GM21717 (cell line): ENCODE results near the gene SPATA1.
A peak's percentile ranks its signal among the peaks of the same experiment; 100 is the strongest.
"Not testable (repeated sequence)": the region's sequence is repeated elsewhere in the genome, so short reads cannot be mapped to it uniquely, and the experiment has no call there.

Source experiments
- ATAC-seq: cut with Tn5 transposase; IDR thresholded peaks from one replicate; pipeline ENCODE4 v1.9.1; 2021; ENCODE audit warnings: mild to moderate bottlenecking, moderate library complexity; ENCODE audit not compliant: unreplicated experiment

Gene SPATA1

DNA sequence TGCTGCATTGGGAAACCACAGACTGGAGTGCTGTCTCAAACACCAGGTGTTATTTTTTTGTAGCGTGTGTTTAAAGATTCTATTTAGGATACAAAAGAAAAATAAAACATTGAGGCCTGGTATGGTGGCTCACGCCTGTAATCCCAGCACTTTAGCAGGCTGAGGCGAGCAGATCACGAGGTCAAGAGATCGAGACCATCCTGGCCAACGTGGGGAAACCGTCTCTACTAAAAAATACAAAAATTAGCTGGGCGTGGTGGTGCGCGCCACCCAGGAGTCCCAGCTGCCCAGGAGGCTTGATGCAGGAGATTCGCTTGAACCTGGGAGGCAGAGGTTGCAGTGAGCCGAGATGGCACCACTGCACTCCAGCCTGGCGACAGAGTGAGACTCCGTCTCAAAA, 1.7 kb downstream of the SPATA1 start:
- not testable (repeated sequence) for ATAC-seq

DNA sequence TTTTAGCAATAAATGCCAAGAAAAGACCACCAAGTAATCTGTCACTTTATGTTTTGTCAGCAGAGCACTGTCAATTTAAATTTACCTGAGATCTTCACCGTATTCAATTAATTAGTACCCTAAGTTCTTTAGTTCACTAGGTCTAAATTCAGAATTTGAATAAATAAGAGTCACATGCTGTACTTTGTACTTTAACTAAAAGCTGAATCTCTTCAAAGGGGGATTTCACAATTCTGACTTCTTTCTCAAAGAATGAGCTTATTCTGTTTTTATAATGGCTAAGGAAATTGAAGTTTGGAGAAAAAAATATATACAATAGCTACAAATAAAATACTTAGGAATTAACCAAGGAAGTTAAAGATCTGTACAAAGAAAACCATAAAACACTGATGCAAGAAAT, 2.3 kb downstream of the SPATA1 start:
- ATAC-seq = no peak

DNA sequence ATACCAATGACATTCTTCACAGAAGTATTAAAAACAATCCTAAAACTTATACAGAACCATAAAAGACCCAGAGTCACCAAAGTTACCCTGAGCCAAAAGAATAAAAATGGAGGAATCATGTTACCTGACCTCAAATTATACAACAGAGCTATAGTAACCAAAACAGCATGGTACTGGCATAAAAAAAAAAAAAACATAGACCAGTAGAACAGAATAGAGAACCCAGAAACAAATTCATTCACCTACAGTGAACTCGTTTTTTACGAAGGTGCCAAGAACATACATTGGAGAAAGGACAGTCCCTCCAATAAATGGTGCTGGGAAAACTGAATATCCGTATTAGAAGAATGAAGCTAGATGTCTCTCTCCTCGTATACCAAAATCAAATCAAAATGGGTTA, 2.8 kb downstream of the SPATA1 start:
- ATAC-seq = no peak

DNA sequence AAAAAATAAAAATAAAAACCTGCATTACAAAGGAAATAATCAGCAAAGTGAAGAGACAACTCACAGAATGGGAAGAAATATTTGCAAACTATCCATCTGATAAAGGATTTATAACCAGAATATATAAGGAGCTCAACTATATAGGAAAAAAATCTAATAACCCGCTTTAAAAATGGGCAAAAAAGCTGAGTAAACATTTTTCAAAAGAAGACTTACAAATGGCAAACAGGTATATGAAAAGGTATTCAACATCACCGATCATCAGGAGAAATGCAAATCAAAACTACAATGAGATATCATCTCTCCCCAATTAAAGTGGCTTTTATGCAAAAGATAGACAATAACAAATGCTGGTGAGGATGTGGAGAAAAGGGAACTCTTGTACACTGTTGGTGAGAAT, 4.0 kb downstream of the SPATA1 start:
- ATAC-seq = no peak

DNA sequence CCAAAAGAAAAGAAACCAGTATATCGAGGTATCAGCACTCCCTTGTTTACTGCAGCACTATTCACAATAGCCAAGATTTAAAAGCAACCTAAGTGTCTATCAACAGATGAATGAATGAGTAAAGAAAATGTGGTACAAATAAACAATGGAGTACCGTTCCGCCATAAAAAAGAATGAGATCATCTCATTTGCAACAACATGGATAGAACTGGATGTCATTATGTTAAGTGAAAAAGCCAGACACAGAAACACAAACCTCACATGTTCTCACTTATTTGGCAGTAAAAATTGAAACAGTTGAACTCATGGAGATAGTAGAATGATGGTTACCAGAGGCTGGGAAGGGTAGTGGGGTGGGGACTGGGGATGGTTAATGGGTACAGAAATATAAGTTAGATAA, 4.5 kb downstream of the SPATA1 start:
- ATAC-seq = no peak

DNA sequence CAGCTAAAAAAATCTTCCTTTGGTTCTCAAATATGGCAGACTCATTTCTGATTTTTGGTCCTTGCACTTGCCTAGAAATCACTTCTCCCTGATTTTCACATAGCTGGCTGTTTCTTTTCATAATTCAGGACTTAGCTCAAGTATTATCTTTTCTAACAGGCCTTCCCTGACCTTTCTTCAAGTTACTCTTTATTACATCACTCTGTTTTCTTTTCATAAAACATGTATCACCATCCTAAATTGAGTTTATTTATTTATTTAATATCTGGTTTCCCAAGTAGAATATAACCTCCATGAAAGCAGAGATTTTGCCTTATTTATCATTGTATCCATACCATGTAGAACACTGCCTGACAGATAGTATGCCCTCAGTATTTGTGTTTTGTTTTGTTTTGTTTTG, 18.4 kb downstream of the SPATA1 start:
- no peak for ATAC-seq

DNA sequence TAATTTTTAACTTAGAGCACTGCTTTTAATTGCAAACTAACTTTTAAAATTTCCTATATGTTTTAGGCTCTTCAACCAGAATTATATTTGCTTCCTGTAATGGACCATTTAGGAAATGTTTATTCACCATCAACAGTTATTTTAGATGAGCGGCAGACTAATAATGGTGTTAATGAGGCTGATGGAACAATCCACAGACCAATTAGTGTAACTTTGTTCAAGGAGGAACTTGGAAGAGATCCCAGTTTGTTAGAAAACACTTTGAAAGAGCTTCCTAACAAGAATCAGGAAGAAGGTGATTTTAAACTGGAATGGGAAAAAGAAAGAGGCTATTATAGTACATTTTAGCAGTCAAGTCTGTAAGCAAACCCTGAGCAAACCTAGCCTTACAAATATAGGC, 19.6 kb downstream of the SPATA1 start:
- no peak for ATAC-seq

DNA sequence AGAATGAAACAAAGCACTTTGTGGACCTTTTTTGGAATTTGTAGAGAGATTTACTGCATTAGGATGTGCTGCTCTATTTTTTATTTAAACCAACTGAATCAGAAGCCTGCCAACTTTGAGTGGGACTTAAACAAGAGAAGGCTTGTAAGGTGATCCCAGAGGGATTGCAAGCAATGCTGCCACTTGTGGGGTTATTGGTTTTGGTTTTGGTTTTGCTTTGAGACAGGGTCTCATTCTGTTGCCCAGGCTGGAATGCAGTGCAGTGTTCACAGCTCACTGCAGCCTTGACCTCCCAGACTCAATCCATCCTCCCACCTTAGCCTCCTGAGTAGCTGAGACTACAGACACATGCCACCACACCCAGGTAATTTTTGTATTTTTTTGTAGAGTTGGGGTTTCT, 32.4 kb downstream of the SPATA1 start:
- no peak for ATAC-seq

DNA sequence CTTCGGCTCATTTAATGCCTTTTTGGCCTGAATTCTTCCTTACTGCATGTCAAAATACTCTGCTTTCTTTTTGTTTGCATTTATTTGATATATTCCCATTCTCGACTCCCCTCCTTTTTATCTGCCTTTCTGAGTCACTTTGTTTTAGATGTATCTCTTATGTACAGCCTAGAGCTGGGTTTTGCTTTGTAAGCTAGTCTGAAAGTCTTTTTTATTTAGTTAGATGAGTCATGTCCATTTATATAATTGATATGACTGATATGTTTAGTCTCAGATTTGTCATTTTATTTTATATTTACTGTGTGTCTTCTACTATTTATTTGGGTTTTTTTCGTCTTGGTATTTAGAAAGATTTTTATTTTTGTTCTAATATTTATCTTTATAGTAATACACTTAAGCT, 33.8 kb downstream of the SPATA1 start:
- no peak for ATAC-seq

DNA sequence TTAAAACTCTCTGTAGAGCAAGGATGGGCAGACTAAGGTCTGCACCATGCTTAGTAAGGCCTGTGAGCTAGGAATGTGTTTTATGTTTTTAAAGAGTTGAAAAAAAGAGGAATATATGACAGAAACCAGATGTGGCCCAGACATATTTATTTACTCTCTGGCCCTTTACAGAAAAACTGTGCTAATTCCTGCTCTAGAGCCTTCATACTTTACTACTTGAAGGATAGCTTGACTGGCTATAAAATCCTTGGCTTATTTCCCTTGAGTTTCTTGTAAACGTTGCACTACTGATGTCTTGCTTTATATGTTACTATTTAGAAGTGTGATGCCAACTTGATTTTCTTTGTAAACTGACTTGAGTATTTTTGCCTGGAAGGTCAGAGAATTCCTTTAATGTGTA, 34.6 kb downstream of the SPATA1 start:
- no peak for ATAC-seq

DNA sequence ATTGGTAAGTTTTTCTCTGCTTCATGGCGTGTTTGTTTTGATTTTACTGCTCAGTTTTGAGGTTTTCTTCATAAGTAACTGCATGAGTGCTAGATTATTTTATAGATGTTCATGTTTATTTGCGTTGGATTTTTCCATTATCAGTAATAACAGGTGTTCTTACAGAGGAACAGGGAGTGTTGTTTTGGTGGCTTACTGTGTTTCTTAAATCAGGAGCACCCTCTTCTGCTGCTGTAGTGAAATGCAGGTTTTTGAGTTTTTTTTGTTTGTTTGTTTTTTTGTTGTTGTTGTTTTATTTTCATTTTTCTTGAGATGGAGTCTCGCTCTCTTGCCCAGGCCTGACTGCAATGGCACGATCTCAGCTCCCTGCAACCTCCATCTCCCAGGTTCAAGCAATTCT, 35.5 kb downstream of the SPATA1 start:
- no peak for ATAC-seq

DNA sequence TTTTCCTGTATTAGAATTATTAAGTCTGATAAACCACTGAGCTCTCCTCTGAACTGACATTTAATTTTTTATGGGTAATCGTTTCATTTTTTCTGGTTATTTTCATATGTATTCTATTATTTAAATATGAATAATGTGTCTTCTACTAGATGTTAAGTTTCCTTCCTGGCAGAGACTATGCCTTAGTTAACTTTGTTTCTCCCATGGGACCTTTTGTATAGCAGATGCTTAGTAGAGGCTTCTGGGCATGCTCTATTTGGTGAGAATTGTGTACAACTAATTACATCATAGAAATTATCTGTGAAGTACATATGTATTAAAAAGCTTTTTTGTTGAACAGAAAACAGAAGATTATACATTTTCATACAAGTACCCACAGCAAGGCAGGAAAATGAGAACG, 44.6 kb downstream of the SPATA1 start:
- ATAC-seq = no peak

DNA sequence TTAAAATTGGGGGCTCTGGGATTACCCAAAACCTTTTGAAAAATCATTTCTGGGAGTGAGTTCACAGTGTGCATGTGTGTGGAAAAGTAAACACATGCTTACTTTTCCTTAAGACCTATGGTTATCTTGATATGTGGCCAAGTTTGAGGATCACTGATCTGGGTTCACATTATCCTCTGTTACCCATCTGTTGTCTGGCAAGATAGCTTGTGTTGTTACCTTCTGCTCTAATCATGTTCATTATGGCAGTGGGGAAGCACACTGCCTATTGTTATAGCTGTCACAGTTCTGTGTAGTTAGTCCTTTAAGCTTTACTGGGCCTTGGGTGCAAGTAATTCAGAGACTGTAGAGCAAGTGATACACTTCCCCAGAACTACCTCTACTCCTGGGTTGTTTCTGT, 63.0 kb downstream of the SPATA1 start:
- no peak for ATAC-seq

DNA sequence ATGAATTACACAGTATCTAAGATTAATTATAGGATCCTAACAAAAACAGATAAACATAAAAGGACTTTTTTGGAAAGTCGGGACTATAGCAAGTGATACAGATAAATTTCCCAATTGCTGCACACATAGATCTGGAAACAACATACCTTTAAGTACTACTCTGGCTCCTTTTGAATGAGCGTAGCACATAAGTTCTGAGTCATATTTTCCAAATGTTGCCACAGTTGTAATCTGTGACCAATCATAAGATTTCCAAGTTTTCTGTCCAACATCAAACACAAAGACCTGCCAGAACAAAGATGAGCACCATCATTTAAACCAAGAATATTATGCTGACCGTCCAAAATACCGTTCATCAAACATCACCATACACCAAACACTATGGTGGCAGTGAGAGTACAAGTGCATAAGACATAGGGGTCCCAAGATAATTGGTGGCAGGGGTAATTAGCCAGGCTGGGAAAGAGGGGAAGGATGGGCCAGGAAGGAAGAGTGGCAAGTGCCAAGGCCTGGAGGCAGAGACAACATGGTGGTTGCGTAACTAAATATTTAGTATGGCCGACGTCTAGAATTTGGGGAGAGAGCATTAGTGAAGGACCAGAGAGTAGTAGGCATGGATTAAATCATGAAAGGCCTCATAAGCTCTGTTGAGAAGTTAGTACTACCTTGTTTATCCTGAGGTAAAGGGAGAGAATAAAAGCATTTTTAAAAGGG, 64.4 kb downstream of the SPATA1 start:
- ATAC-seq = no peak

DNA sequence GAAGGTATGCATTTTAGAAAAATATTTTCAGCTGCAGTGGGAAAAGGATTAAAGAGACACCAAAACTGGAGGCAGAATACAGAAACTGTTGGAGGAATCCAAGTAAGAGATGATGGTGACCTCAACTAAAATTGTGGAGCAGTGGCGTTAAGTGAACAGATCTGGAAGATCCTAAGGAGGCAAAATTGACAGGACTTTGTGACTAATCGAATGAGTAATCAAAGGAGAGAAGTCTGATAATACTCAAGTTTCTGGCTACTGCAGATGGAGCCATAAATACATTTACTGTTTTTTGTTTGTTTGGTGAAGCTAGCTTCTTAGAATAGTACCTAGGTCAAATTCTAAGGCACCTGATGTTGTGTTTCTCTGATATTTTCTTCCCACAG, 65.0 kb downstream of the SPATA1 start:
- ATAC-seq = no peak

DNA sequence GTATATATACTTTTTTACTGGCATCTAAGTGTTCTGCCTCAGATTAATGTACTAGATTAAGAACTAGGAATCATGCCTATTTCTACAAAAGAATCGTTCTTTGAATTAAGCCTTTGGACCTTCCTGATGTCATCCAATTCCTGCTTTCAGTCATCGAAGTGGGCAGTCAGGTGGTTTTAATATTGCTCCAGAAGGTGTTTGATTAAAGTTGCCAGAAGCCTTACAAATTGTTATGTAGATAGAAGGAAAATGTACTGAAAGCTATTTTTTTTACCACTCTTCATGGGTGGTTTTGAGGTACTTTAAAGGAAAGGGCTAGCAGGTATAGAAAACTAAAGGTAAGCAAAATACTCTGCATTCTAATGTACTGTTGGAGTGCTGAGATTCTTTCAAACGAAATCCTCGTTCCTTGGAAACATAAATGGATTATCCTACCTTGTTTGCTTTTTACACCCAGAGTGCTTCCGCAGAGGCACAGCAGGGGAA, 67.3 kb downstream of the SPATA1 start:
- peak; percentile 6 for ATAC-seq

DNA sequence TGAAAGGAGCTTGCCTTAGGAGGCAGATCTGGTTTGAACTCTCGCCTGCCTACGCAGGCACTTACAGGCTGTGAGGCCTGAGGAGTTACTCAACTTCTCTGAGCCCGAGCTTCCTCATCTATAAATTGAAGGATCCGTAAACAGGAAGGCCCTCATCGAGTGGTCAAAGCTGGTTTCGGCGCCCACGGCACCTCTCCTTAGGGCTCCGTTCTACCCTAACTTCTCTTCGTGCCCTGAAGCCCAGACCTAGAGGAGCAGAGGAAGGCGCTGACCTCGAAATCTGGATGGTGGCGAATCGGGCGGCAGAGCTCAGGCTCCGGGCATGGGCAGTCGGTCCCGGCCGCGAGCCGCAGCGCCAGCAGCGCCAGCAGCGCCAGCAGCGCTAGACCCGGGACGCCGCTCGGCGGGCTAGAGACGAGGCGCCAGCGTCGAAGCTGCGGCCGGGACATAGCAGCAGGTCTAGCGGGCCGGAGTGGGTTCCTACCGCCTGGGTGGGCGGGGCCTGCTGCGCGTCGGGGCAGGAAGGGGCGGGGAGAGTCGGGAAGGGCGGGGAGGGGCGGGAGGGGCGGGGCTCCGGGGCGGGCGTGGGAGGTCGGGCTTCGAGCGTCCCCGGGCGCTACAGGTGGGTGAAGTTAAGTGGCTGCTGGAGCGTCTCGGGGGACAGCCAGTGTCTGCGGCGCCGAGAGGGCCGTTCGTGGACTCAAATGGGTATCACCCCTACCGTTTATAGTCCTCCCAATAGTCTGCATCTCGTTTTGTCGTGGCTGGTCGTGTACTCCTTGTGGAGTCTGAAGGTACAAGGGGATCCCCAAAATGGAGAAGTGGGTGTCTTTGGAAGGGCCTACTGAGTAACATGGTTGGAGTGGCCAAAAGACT, 68.0 kb downstream of the SPATA1 start, which contains the start of gene CTBS:
Gene CTBS, minus strand, starts transcription at position 474 of the 876 bp plus-strand sequence. Its CDS starts 25 bp downstream, at position 449.
- ATAC-seq = peak; percentile 82

DNA sequence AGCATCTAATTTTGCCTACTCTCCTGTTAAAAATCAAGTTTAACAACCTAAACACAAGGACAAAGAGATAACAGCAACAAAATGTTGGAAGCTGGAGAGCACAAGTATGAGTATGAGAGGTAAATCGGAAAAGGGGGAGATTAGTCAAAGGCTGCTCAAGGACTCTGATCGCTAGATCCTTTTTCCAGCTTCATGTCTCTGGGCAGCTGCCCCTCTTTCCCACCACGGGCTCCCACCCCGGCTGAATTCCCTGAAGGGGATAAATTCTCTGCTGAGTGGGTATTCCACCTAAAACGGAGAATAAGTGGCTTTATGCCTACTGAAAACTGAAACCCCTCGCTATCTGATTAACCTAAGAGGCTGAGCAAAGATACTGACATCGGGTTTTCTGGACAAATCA, 68.8 kb downstream of the SPATA1 start:
- no peak for ATAC-seq

DNA sequence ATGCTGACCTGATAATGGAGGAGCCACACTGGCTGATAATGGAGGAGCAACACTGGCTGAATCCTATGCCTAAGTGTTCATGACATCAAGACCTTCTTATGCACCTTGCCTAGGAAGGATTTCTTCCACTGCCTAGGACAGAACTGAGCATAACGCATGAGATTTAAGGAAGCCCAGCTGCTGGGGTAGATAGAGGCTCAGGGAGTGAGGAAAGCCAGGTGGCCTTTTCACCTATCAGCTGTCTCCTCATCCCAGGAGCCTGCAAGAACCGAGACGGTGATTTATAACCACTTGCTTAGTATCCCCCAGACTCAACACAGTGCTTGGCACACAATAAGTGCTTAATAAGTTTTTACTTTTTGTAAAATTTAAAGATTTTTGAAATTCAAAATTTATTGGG, 75.5 kb downstream of the SPATA1 start:
- ATAC-seq = no peak

DNA sequence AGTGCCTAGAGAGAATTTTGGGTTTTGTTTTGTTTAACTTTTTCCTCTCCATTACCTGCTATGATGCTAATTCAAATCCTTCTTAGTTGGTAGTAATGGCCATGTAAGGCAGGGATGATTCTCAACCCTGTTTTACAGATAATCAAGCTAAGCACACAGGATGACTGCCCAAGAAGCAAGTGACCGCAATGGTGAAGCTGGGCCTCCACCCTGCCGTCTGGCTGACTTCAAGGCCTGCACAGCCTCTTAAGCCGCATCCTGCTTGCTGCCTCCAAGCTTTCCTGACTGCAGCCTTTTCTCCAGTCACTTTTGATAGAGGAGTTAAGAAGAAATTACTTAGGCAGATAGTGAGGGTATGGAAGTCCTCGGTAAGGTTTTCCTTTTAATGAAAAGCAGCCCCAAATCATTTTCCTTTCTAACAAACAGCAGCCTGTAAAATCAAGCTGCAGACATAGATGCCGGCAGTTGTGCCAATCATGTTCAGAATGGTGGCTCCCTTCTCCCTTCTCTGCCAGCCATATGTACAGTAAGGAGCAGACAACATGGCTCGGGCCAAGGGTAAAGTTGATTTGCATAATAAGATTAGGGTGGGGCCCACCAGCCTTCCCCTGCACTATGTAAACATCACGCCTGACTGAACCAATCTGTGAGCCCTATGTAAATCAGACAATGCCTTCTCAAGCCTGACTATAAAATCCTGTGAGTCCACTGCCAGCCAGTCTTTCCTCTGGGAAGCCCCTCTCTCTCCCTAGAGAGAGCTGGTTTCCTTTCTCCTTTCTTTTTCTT, 76.8 kb downstream of the SPATA1 start:
- no peak for ATAC-seq

DNA sequence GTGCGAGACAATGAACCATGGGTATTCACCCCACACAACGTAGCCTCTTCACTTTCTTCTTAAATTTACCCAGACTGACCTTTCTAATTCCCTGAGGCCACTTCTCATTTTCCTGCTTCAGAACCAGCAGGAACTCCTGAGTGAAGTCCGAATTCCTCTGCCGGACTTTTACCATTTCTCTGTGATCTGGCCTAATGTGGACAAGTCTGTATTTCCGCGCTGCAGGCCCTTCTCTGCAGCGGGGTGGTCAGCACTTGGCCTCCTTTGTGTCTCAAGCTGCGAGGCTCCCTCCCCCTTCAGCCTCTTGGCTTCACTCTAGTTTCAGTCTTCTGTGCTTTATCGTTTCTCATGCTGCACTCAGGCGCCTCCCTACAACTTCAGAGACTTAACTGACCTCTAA, 77.5 kb downstream of the SPATA1 start:
- ATAC-seq = no peak
